RPMI8226 (cell line): ENCODE data around the gene SRC.
"Not testable (repeated sequence)": the region's sequence is repeated elsewhere in the genome, so short reads cannot be mapped to it uniquely, and the experiment has no call there.

Source experiments
- DNase-seq: peaks from one replicate; pipeline ENCODE4 v3.0.0-alpha.2; 2015

Gene SRC

DNA sequence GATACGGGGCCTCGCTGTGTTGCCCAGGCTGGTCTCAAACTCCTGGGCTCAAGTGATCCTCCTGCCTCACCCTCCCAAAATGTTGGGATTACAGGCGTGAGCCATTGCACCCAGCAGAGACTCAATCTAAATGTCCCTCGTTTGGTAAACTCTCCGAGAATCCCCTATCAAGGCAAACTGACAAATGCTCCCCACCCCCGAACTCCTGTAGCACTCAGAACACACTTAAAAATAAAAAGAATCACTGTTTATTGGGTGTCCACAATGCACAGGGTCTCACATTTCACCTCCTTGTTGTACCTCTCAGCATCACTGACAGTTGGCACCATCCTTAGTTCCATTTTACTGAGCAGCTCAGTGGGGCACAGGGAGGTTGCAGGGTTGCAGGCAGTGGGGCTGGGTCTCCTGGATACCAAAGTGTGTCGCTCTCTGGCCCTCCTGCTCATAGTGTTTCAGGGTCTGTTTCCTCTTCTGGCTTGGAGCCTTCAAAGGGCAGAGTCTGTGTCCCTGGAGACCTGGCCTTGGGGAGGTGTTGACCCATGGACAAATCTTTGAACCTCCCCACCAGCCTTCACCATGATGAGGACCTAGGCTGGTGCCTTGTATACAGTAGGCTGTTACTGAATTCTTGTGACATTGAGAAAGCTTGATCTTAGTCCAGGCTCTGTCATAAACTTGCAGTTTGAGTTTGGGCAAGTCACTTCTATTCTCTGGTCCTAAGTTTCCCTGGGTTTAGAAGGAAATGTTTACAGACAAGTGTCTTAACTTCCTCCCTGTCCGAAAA lies 8.5 kb upstream of the SRC start:
- no peak for DNase-seq

DNA sequence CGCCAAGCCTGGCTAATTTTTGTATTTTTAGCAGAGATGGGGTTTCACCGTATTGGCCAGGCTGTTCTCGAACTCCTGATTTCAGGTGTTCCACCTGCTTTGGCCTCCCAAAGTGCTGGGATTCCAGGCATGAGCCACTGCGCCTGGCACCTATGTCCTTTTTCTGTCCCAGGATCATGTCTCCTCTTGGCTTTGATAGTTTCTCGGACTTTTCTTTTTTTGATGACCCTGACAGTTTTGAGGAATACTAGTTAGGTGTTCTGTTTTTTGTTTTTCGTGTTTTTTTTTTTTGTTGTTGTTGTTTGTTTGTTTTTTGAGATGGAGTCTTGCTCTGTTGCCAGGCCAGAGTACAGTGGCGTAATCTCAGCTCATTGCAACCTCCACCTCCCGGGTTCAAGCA lies 7.6 kb upstream of the SRC start:
- DNase-seq, result not testable (repeated sequence)

DNA sequence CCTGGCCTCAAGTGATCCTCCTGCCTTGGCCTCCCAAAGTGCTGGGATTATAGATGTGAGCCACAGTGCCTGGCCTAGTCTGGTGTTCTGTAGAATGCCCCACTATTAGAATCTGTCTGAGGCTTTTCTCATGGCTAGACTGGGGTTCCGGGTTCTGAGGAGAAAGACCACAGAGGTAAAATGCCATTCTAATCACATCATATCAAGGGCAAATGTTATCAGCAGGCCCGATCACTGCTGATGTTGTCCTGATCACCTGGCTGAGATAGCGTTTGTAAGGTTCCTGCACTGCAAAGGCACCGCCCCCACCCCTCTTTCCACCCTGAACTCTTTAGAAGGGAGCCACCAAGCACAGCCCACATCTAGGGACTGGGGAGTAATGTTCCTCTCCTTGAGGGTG lies 6.7 kb upstream of the SRC start:
- no peak for DNase-seq

DNA sequence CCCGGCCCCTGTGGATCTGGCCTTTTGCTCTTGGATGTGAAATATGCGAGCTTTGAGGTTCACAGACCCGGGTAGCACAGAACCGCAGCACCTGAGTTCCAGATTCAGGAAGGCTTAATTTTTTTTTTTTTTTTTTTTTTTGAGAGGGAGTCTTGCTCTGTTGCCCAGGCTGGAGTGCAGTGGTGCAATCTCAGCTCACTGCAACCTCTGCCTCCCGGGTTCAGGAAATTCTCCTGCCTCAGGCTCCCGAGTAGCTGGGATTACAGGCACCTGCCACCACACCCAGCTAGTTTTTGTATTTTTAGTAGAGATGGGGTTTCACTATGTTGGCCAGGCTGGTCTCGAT lies 6.2 kb upstream of the SRC start:
- DNase-seq, result not testable (repeated sequence)

DNA sequence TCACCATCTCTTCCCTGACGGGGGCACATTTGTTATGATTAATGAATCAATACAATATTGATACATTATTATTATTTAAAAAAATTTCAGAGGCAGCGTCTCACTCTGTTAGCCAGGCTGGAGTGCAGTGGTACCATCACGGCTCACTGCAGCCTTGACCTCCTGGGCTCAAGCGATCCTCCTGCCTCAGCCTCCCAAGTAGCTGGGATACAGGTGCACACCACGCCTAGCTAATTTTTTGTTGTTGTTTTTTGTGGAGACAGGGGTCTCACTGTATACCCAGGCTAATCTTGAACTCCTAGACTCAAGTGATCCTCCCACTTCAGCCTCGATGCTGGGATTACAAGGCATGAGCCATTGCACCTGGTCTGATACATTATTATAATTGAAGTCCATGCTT lies 4.9 kb upstream of the SRC start:
- no peak for DNase-seq

DNA sequence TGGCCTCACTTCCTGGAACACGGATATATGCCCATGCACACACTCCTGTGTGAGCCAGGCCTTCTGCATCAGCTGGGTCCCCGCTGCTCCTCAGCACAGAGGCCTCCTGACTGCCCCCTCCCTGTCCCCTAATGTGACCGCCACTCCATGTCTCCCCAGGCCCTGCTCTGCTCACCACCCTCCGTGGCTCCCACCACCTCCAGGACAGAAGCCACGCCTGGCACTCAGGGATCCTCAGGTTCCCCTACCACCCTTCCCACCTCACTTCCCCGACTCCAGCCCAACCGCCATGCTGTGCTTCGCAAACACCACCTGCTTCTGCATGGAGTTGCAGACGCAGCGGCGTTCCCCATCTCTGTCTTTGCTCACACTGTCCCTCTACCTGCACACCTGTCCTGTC lies 4.3 kb upstream of the SRC start:
- DNase-seq, result no peak

DNA sequence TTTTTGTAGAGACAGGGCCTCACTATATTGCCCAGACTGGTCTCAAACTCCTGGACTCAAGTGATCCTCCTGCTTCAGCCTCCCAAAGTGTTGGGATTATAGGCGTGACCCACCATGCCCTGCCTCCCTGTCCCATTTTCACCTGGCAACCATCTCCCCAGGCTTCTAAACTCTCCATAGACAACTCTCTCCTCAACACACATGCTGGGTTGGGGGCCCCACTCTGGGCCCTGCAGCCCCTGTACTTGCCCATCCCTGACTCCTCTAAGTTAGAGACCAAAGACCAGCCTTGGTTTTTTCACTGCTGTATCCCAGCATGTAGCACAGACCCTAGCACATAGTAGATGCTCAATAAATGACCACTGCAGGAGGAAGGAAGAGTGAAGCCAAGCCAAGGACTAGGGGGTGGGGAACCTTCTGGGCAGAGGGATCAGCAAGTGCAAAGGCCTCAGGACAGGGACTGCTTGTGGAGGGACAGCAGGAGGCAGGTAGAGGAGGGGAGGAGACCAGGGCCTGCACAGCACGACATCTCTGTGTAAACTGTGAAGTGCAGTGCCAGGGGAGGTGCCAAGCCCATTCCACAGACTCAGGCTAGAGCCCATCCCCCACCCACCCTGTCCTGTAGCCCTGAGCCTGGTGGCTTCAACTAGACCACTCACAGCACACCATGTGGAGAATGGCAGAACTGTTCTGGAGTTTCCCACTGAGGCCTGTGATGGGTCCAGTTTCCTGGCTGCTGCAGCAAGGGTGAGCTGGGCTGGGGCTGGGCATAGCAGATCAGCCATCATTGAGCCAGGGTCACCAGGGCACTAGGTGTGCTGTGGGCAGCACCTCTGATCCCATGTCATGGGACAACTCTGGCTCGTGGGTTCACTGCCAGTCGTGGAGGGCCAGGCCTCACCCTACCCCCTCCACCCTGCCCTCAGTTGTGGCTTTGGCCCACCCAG lies 3.4 kb upstream of the SRC start:
- no peak for DNase-seq

DNA sequence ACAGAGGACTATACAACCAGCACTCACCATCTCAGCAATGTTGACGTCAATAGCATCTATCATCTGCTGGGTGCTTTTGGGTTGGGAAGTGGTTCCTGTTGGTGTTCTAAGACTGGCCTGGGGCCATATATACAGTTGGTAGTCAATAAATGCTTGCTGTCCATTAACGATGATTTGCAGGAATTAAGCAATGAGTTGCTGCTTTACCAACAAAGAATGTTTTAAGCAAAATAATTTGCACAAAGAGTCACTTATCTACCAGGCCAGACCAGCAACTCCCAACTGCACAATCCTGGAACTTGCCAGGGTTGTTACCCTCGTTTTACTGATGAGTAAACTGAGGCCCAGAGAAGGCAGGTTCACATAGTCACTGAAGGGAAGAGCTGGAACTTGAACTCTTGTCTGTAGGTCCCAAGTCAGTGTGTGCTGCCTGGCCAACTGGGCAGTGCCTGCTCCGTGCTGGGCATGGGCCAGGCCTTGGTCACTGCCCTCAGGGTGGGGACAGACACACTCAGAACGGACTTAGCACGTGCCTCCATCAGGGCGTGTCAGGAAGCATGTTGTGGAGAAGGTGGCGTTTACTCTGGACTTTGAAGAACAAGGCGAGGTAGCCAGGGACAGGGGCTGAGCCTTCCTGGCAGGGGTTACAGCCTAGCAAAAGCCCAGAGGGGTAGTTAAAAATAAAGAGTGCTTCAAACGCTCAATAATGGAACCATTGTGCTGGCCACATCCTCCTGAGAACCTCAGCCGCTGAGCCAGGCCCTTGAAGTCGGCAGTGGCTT lies 2.5 kb upstream of the SRC start:
- no peak for DNase-seq

DNA sequence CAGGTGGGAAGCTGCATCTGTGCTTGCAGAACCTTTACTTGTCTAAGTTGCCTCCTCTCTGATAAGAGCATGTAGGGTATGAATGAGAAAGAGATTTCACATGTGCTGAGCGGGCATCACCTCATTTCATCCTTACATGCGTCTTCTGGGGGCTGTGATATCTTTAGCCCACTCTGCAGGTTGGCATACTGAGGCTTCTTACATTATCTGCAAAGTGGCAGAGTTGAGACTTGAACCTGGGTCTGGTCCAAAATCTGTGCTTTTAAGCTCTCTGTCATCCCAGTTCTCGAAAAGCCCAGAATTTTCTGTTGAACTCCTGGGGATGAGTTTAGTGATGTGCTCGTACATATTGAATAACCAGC lies 2.0 kb upstream of the SRC start:
- DNase-seq, result no peak

DNA sequence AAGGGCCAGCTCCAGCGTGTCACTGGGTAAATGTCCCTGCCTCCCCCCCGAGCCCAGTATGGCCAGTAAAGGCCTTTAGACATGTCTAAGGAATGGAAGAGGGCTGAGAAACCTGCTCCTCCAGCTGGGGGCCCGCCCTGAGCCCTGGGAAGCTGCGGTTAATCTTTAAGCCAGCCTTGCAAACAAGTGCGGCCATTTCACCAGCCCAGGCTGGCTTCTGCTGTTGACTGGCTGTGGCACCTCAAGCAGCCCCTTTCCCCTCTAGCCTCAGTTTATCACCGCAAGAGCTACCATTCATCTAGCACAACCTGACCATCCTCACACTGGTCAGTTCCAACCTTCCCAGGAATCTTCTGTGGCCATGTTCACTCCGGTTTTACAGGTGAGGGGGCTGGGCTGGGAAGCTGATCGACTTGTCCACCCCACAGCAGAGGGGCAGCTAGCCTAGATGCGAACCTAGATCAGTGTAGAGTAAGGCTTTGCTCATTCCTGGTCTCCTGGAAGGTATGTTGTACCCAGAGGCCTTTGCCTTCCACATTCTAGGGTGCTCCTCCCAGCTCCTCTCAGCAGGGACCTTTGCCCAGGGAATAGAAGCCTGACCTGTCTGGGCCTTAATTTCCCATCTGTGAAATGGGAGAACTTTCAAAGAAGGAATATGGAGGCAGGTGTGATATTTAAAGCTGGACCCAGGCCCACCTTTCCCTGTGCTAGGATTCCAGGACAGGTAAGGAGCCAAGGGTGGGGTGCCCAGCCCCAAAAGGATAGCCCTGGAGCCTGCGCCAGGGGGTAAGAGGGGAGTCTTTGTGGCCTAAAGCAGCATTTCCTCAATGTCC lies 1.2 kb upstream of the SRC start:
- no peak for DNase-seq

DNA sequence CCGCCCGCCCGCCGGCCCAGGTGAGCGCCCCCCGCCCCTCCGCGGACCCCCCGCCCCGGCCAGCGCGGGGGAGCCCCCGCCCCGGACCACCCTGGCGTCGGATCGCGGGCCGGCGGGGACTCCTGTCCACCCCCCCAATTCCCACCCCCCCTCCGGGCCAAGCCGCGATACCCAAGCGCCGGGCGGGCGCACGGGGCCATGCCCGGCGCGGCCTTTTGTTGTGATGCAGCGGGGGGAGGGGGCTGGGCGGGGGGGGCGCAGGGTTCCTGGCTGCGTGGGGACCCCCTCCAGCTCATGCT lies 245 bp downstream of the SRC start:
- no peak for DNase-seq

DNA sequence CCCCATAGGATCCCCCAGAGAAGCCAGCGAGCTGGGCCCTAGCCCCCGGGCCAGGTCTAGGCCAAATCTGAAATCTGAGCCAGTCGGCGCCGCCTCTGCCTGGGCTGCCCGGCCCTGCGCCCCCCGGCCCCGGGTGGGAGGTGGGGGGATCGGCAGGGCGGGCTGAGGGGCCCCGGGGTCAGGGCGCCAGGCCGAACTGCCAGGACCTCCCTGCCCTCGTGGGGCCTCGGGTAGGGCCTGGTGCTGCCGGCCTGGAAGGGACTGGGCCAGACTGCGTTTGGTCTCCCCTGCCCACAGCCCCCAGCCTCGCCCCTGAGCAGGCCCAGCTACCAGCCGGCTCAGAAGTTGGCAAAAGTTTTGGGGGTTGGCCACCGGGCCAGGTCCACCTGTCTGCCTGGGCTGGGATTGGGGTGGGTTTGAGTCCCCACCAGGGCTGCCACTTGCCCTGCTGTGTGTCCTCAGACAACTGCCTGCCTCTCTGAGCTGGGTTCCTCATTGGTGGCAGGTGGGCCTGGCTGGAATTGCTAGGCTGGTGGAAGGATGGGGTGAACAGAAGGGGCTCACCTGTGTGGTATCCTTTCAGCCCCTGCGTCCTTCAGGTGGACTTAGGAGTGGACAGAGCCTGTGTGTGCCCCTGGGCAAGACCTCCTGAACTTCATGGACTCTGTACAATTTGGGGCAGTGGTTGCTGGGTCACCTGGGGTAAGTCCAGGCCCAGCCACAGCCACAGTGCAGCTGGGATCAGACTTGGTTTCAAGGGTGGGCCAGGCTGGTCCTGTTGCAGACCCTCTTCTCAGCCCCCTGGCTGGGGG lies 801 bp downstream of the SRC start:
- DNase-seq, result no peak

DNA sequence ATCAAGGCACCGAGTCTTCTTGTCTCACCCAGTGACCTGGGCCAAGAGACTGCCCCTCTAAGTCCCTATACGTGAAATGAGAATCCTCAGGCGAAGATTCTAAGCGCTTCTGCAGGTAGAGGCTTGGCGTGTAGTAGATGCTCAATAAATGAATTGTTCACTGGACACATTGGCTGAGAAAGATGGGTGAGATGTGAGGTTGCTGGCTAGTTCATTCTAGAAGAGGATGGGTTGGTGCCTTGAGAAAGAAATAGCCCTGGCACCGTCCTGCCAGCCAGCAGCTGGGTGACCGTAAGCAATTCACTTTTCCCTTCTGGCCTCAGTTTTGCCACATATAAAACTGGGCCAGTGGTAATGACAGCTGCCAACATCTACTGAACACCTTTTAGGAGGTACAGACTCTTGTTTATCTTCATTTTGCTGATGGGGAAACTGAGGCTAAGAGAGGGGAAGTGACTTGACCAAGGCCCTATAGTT lies 1.4 kb downstream of the SRC start:
- DNase-seq, result no peak

DNA sequence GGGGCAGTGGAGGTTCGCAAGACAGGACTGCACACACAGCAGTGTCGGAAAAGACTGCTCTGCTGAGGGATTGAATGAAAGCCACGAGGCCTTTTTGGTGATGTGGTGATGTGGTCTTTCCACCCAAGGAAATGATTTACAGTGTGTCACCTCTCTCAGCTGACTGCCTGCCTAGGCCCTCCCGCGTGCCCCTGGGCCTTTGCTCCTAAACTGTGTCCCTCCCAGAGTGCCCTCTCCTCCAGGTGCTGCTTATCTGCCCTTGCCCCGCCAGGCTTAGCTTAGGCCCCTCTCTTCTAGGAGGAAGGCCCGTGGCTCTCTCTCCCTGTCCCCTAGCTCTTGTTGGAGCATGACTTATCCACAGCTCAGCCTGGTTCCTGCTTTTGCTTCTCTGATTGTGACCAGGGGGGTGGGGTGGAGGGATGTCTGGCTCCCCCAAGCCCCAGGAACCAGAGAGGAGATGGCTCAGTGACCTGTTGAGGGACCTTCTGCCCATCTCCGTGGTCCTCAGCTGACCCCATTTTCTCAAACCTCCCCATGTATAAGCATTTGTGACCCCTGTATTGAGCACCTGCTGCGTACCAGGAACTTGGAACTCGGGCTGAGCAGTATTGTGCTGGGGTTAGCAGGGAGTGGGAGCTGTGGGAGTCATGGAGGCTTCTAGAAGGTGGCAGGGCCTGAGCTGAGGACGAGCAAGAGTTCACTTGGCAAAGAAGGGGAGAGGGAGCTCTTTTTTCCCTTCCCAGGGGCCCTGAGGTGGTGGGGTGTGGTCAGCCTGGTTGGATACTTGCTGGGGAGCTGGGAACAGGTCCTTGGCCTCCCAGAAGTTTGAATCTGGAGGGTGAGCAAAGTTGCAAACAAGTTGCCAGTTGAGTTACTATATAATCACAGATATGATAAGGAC lies 2.2 kb downstream of the SRC start:
- no peak for DNase-seq

DNA sequence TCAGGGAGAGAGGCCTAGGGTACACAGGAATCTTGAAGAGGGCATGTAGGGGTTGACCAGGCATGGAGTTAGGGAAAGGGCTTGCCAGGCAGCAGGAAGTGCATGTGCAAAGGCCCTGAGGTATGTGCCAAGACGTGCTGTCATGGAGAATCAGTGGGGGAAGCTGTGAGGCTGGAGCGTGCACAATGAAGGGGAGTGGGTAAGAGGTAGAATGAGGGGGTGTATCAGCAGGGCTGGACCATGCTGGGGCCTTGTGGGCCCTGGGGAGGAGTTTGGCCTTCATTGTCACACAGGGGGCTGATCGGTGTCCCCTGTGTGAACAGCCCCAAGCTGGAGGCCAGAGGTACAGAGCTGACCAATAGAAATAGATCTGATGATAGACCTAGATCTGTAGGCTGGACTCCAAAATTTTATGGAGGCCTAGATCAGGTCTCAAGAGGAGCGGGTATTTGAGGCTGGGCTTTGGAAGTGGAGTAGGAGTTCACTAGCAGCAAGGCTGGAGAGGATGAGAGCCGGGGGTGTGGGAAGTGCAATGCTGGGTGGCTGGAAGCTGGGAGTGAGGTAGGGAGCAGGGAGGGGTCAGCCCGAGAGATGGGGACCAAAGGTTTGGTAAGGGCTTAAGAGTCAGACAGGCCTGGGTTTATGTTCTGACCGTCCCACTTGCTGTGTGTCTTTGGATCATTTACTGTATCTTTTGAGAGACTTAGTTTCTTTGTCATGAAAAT lies 3.0 kb downstream of the SRC start:
- DNase-seq, result no peak

DNA sequence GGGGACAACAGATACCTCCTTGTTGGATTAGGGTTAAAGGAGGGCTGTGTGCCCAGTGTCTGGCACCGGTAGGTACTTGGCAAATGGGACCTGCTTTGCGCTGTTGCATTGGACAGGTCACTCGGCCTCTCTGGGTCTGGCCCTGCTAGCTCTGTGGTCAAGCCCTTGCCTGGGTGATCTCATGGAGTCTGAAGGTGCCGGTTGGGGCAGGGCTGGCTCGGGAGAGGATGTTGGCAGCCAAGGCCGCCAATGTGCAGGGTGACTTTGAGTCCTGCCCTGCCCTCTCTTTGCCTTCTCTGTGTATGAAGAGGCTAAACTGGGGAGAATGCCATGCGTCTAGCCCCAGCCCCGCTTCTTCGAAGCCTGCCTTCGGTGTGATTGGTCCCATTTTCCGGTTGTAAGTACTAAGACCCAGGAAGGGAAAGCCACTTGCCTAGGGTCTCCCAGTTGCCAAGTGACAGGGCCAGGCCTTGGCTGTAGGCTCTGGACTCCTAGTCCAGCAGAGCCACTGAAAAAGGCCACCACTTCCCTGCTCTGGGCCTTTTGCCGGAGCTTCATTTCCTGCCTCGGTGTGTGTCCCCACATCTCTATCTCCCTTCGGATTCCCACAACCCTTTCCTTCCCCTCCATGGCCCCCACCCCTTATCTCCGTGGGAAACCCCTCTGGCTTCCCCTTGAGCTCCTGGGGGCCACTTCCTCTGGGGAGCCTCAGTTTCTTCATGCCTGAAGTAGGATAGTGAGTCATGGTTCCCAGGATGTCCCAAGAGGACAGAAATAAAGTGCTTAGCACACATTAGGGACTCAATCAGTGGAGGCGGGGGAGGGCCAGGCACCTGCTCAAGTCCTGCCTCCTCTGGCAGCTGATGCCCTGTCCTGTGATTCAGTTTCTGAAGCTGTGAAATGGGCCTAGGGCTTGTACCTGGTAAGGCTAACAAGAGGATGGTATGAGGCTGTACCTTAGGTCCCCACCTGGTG lies 3.9 kb downstream of the SRC start:
- DNase-seq, result no peak

DNA sequence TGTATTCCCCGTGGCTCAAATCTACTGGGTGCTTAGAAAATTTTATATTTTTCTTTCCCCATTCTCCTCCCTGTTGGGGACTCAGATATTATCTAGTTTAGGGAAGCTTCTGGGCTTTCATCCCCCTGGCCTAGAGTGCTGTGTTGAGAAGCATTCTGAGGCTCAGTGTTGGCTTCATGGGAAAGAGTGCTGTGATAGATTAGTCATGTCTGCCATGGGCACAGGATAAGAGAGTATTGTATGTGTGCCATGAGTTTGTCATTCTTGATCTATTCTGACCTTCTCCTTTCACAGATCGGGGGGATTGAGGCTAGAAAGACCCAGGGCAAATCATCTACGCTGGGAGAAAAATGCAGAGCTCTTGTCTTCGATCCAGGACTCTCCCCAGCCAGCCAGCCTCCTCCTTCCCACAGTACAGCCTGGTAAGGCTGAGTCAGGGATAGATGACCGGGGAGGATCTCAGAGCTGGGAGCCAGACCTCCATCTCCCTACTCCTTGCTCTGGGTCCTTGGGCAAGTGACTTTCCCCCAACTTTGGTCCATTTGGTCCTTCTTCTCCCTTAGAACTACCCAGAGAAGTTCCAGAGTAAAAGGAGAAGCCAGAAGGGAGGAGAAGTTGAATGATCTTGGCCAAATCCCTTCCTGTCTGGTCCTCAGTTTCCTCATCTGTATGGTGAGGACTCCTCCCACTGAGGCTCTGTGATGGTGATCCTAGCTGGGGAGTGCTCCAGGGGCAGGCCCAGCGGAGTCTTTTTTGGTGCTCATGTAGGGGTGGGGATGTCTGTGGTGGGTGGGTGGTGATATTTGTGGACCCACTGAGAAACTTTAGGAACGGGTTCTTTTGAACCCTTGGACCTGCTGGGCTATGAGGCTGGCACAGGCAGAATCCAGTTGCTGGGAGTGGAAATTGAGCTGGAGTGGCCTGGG lies 5.0 kb downstream of the SRC start:
- no peak for DNase-seq
